K562 (cell line): ENCODE measurements around the gene TRIP12. TPM values are rescaled to one million over a fixed set of nuclear protein-coding genes. Genes with fewer than 3 reads are reported as not detected.

Experiments
- ATAC-seq: fragments of 200-7000 bp; cut with Tn5 transposase; 3 replicates; pipeline ENCODE4 v1.9.1; 2020; ENCODE audit warnings: moderate library complexity
- BruUV-seq: library from RNA; stranded (reverse); fragments of 400-500 nt; replicated peaks from 2 replicates; lab custom pipeline; 2021; lab: Mats Ljungman, UMichigan
- CTCF ChIA-PET: fragments of 300-600 bp; formaldehyde crosslinking; extraction: SDS; loops from one replicate; lab custom pipeline; 2021; ENCODE audit warnings: low intra/inter-chr PET ratio; lab: Yijun Ruan, JAX
- POLR2A ChIA-PET: fragments of 300-600, 350-650 bp; sonication (Branson Sonifier 250); formaldehyde crosslinking; extraction: SDS; loops from one replicate; lab custom pipeline; 2021; ENCODE audit warnings: antibody characterized with exemption, inconsistent platforms; lab: Yijun Ruan, JAX
- DNase-seq, 4 experiments: peaks; one replicate each; pipeline versions ENCODE4 v3.0.0 to v3.0.0-alpha.2; 2011 to 2018; ENCODE audit warnings: low spot score in 3 of 4, mixed read lengths in 3 of 4; ENCODE audit errors: extremely low read depth in 1 of 4
- FAIRE-seq: peaks from 2 replicates; lab custom pipeline; 2011; peaks lifted over from hg19 to GRCh38; lab: Jason Lieb, UNC
- H2AFZ ChIP-seq: 2 replicates; pipeline ENCODE4 v1.6.0; 2011; ENCODE audit warnings: low read depth, low read length, control low read depth, inconsistent platforms
- H3K27ac ChIP-seq: fragments of 200-600 bp; 3 replicates; pipeline ENCODE4 v1.8.0; 2011; ENCODE audit warnings: low read depth, mild to moderate bottlenecking, control low read depth, inconsistent platforms, low read length, moderate library complexity, mixed read lengths; ENCODE audit errors: extremely low read depth
- H3K27me3 ChIP-seq, 2 experiments: fragments of 300-600 bp in 1 of 2; 2 replicates in 1 of 2; 3 replicates in 1 of 2; pipeline versions ENCODE4 v1.6.0 to v1.8.0; 2011; ENCODE audit warnings: inconsistent platforms in 2 of 2, low read length in 2 of 2, mild to moderate bottlenecking in 1 of 2, mixed read lengths in 1 of 2, moderate library complexity in 1 of 2; ENCODE audit not compliant: control insufficient read depth in 2 of 2, insufficient read depth in 2 of 2
- H3K36me3 ChIP-seq: fragments of 300-600 bp; 3 replicates; pipeline ENCODE4 v1.8.0; 2011; ENCODE audit warnings: mild to moderate bottlenecking, low read length, inconsistent platforms; ENCODE audit not compliant: control insufficient read depth, insufficient read depth
- H3K4me1 ChIP-seq, 2 experiments: fragments of 200-600 bp in 1 of 2; replicated peaks in 1 of 2; 2 replicates in 1 of 2; 3 replicates in 1 of 2; pipeline versions ENCODE4 v1.5.1 to v1.8.0; 2011; ENCODE audit warnings: inconsistent platforms in 2 of 2, low read length in 2 of 2, mild to moderate bottlenecking in 1 of 2, mixed read lengths in 1 of 2, moderate library complexity in 1 of 2; ENCODE audit not compliant: control insufficient read depth in 2 of 2, insufficient read depth in 2 of 2
- H3K4me2 ChIP-seq: 2 replicates; pipeline ENCODE4 v1.6.1; 2011; ENCODE audit warnings: low read length, control low read depth, inconsistent platforms, mixed read lengths; ENCODE audit not compliant: insufficient read depth
- H3K4me3 ChIP-seq: fragments of 200-600 bp; sonication (generic), shearing (Covaris generic); 2 replicates; pipeline ENCODE4 v1.5.1; 2016; ENCODE audit warnings: control low read depth, inconsistent platforms
- H3K79me2 ChIP-seq: fragments of 200-600 bp; 3 replicates; pipeline ENCODE4 v1.8.0; 2011; ENCODE audit warnings: low read length, inconsistent platforms; ENCODE audit not compliant: control insufficient read depth, insufficient read depth
- H3K9ac ChIP-seq, 2 experiments: 2 replicates each; pipeline versions ENCODE4 v1.6.0 to v1.6.1; 2011; ENCODE audit warnings: low read depth in 2 of 2, low read length in 2 of 2, control low read depth in 1 of 2, inconsistent platforms in 1 of 2, mild to moderate bottlenecking in 1 of 2, mixed read lengths in 1 of 2; ENCODE audit not compliant: insufficient read depth in 1 of 2
- H3K9me1 ChIP-seq: one replicate; pipeline ENCODE4 v1.6.0; 2011; ENCODE audit warnings: inconsistent platforms, mild to moderate bottlenecking, low read length, moderate library complexity; ENCODE audit not compliant: control insufficient read depth, insufficient read depth
- H3K9me3 ChIP-seq: replicated peaks from 2 replicates; pipeline ENCODE4 v1.5.1; 2011; ENCODE audit warnings: low read depth, low read length, inconsistent platforms; ENCODE audit not compliant: control insufficient read depth, insufficient read depth
- H4K20me1 ChIP-seq: replicated peaks from 2 replicates; pipeline ENCODE4 v1.6.1; 2011; ENCODE audit warnings: low read length, inconsistent platforms, mixed read lengths; ENCODE audit not compliant: control insufficient read depth, insufficient read depth
- CUX1 ChIP-seq: fragments of 200-800 bp; sonication (Bioruptor generic); IDR thresholded peaks from 2 replicates; pipeline ENCODE4 v1.6.1; 2016; ENCODE audit warnings: missing genetic modification characterization, missing compliant biosample characterization
- FOXP4 ChIP-seq: sonication (generic); formaldehyde crosslinking; IDR thresholded peaks from 2 replicates; pipeline ENCODE4 v1.8.0; 2022; ENCODE audit warnings: mild to moderate bottlenecking, missing genetic modification reagents, borderline replicate concordance
- HDAC2 ChIP-seq: fragments of 450-650 bp; IDR thresholded peaks from 2 replicates; pipeline ENCODE4 v1.6.1; 2016; ENCODE audit warnings: mild to moderate bottlenecking
- LEF1 ChIP-seq: fragments of 450-650 bp; IDR thresholded peaks from 2 replicates; pipeline ENCODE4 v1.6.1; 2016; ENCODE audit warnings: mild to moderate bottlenecking
- NFYB ChIP-seq: IDR thresholded peaks from 2 replicates; pipeline ENCODE4 v1.6.1; 2011; ENCODE audit warnings: mild to moderate bottlenecking, moderate library complexity; ENCODE audit not compliant: insufficient read length; ENCODE audit errors: extremely low read depth
- RAD51 ChIP-seq: fragments of 450-650 bp; IDR thresholded peaks from 2 replicates; pipeline ENCODE4 v1.7.1; 2016; ENCODE audit warnings: low read depth, mild to moderate bottlenecking, borderline replicate concordance
- USF1 ChIP-seq: sonication (generic); formaldehyde crosslinking; IDR thresholded peaks from 2 replicates; pipeline ENCODE4 v1.9.0; 2022; ENCODE audit warnings: mild to moderate bottlenecking, missing genetic modification reagents
- ZNF551 ChIP-seq: fragments of 250-450 bp; sonication (Bioruptor Pico); IDR thresholded peaks from 2 replicates; pipeline ENCODE4 v1.5.0; 2021; ENCODE audit warnings: mild to moderate bottlenecking, moderate library complexity
- WGBS: fragments of 100-300 bp; shearing (Covaris generic); methylation state at CpG from one replicate; pipeline ENCODE4 v1.1.6; 2016; ENCODE audit warnings: low coverage, mixed read lengths; ENCODE audit not compliant: insufficient coverage; ENCODE audit errors: missing lambda C conversion rate; 5-methylcytosine and 5-hydroxymethylcytosine counted together
- in situ Hi-C: fragments of 300-500 bp; cut with MboI; formaldehyde crosslinking; loops from 4 replicates; pipeline ENCODE4 v1.15.0; 2018; ENCODE audit warnings: inconsistent platforms, mixed read lengths
- intact Hi-C: fragments of 100-400 bp; cut with micrococcal nuclease; formaldehyde crosslinking; loops from 2 replicates; pipeline ENCODE4 v1.14.2; 2022
- polyA plus RNA-seq, 8 experiments: library from polyadenylated mRNA; depleted of rRNA in 4 of 8; stranded (reverse) in 5 of 8; unstranded in 3 of 8; fragments of >200 nt; fragmentation: Nextera tagmentation in 2 of 8; fragmentation: Illumina TruSeq in 1 of 8; extraction: Ambion mirVana in 2 of 8; extraction: Trizol in 1 of 8; gene quantifications; 2 replicates each; pipeline versions ENCODE4 v1.2.1 to v1.2.3, GENCODE V29; 2011 to 2014; ENCODE audit warnings: inconsistent platforms in 1 of 8, missing spikeins in 1 of 8
- total RNA-seq, 7 experiments: library from RNA; depleted of rRNA in 6 of 7; stranded (reverse); fragments of >200 nt in 6 of 7; fragmentation: Illumina TruSeq in 2 of 7; extraction: Trizol in 2 of 7; gene quantifications; 2 replicates each; pipeline versions ENCODE4 v1.2.1 to v1.2.3, GENCODE V29; 2011 to 2021; ENCODE audit warnings: low replicate concordance in 1 of 7
- TF ChIP-seq, protein P1 (sequence below): sonication (generic); formaldehyde crosslinking; IDR thresholded peaks from 2 replicates; pipeline ENCODE4 v1.5.0; 2020; ENCODE audit warnings: missing genetic modification reagents
- TF ChIP-seq, protein P2 (sequence below): sonication (generic); formaldehyde crosslinking; IDR thresholded peaks from 2 replicates; pipeline ENCODE4 v1.8.1; 2022; ENCODE audit warnings: missing genetic modification reagents

The TRIP12 gene
- total and polyA plus RNA-seq, 9 of the 15 experiments (the other 6 are each of a cell fraction or from before 2014, with no cell fraction given), result 15.2 to 131 (median 80.1) TPM

DNA sequence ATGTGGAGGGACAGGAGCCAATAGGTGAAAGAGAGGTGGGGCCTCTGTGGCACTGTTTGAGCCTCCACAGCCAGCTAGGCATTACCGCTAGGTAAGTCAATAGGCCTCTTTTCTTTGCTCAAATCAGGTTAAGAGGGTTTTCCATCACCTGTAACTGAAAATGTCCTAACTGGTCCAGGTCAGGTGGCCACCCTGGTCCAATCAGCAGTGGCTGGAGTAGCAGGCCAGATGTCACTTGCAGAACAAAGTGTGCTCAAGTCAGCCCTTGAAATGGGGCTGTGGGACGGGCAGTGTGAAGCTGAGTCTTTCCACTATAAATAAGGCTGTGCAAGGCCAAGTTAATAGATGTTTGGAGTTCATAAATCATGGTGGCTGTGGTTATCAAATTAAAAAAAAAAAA, 21.4 kb upstream of the TRIP12 start:
- H3K4me2 ChIP-seq, result no peak overlapping the region
- H4K20me1 ChIP-seq, result no peaks in the 10 kb centered on the region
- no peaks in the 10 kb centered on the region for H3K27me3 ChIP-seq
- intact Hi-C loops, result no loop called here
- TF ChIP-seq FOXP4 (no peak), RAD51 (peak; percentile 36; the same call in 1 of the 2 replicates), NFYB (peak; percentile 57), LEF1 (no peak), CUX1 (no peak), HDAC2 (no peak), USF1 (peak; percentile 73), ZNF551 (CRISPR knock-in tag) (no peak)
- TF ChIP-seq, protein P1, sequence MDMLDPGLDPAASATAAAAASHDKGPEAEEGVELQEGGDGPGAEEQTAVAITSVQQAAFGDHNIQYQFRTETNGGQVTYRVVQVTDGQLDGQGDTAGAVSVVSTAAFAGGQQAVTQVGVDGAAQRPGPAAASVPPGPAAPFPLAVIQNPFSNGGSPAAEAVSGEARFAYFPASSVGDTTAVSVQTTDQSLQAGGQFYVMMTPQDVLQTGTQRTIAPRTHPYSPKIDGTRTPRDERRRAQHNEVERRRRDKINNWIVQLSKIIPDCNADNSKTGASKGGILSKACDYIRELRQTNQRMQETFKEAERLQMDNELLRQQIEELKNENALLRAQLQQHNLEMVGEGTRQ (CRISPR knock-in tag), result peak; percentile 66
- TF ChIP-seq, protein P2, sequence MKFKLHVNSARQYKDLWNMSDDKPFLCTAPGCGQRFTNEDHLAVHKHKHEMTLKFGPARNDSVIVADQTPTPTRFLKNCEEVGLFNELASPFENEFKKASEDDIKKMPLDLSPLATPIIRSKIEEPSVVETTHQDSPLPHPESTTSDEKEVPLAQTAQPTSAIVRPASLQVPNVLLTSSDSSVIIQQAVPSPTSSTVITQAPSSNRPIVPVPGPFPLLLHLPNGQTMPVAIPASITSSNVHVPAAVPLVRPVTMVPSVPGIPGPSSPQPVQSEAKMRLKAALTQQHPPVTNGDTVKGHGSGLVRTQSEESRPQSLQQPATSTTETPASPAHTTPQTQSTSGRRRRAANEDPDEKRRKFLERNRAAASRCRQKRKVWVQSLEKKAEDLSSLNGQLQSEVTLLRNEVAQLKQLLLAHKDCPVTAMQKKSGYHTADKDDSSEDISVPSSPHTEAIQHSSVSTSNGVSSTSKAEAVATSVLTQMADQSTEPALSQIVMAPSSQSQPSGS (CRISPR knock-in tag), result no peak
- TF ChIP-seq, all 486 proteins: peak for 4
- Histone ChIP-seq H3K36me3 (no peaks in the 10 kb centered on the region), H3K79me2 (no peaks in the 10 kb centered on the region), H3K9me1 (no peaks in the 10 kb centered on the region), H3K27ac (no peak overlapping the region), H3K4me3 (no peak overlapping the region), H3K9me3 (no peaks in the 10 kb centered on the region), H2AFZ (0 out of 2 replicates have a peak overlapping the region, but pooled peaks have one; percentile 73), H3K4me1 (peaks cover 0 to 5% of the 10 kb centered on the region in 2 experiments; a peak in 3 of 5 replicates), H3K9ac (no peak overlapping the region)
- ATAC-seq (peak; percentile 62), FAIRE-seq (no peak), DNase-seq (peak in 1 of 4 experiments; percentile 10)
- 83% methylated on average over 1 of the region's 2 CpGs for WGBS
- in situ Hi-C loops, result no loop called here
- POLR2A ChIA-PET, result interaction anchor here (1.0 kb wide), 1 partner anchor 10 kb away, joined by 3 read pairs; no protein-coding TSS in a partner anchor
- BruUV-seq, result no TSS peak
- CTCF ChIA-PET, result no interaction called here
